ENCODE data around the gene APBA2.

The APBA2 gene

DNA sequence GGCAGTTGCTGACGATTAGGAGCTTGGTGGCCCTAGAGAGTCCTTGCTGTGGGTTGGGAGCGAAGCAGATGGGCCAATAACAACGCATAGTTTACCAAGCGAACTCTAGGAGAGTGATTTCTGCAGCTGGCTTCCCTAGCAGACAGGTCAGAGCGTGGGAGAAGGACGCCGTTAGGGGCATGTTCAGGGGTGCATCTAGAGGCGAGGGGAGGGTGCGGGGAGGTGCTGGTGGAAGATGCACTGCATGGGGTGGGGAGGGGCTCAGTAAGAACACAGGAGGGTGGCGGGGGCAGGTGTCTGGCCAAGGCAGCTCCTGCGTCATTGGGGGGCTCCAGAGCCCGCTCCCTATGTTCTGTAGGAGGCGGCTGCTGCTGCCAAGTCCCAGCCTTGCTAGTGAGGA, 8.9 kb downstream of the APBA2 start:
- no peaks in the 10 kb centered on the region for H3K27me3 ChIP-seq (ENCODE audit: insufficient read depth, low read length, poor library complexity)
- no peaks in the 10 kb centered on the region for H3K79me2 ChIP-seq (ENCODE audit: insufficient read depth, low read length)
- no peak overlapping the region for H3K9ac ChIP-seq (ENCODE audit: low read depth, low read length)
- no peak overlapping the region for H3K4me2 ChIP-seq (ENCODE audit: insufficient read depth, low read length)
- H4K20me1 ChIP-seq (ENCODE audit: insufficient read depth, low read length): no peaks in the 10 kb centered on the region
- no peak for TF ChIP-seq EZH2 (IDR thresholded peaks at IDR 0.05; ENCODE audit: borderline replicate concordance, low read depth, low read length, severe bottlenecking)
- TF ChIP-seq CTCF (IDR thresholded peaks at IDR 0.05; ENCODE audit: borderline replicate concordance, extremely low read depth, low read length, poor library complexity, severe bottlenecking): no peak
- H3K4me1 ChIP-seq (ENCODE audit: insufficient read depth, low read length): peaks cover 20% of the 10 kb centered on the region
- no peak overlapping the region for H3K27ac ChIP-seq (ENCODE audit: low read length)
- DNase-seq (no peak), ATAC-seq (ENCODE audit: insufficient read depth, low read depth) (no peak)
- H3K9me3 ChIP-seq (ENCODE audit: insufficient read depth, low read length, severe bottlenecking): no peaks in the 10 kb centered on the region
- no peaks in the 10 kb centered on the region for H3K36me3 ChIP-seq (ENCODE audit: insufficient read depth, low read length)
- no peak overlapping the region for H3K4me3 ChIP-seq (ENCODE audit: low read depth in 1 of 2, low read length in 2 of 2)
- no peak overlapping the region for H2AFZ ChIP-seq (ENCODE audit: low read depth, low read length)

DNA sequence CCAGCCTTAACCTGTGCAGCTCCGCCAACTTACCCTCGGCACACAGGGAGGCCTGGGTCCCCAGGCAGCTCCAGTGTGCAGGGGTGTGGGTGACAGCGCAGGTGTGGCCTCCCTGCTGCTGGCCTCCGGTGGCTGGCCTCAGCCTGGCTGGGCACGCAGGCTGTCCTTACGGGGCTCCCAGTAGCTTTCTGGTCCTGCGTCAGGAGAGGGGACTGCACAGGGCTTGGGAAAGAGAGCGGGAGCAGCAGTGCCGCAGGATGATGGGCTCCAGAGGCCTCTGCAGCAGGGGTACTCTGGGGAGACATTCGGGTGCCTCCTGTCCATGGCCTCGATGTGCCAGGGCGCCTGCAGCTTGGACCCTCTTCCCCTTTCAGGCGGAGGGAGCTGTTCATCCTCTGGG, 9.4 kb downstream of the APBA2 start:
- DNase-seq: no peak
- TF ChIP-seq CTCF (IDR thresholded peaks at IDR 0.05; ENCODE audit: borderline replicate concordance, extremely low read depth, low read length, poor library complexity, severe bottlenecking): no peak
- no peak overlapping the region for H3K9ac ChIP-seq (ENCODE audit: low read depth, low read length)
- no peak overlapping the region for H3K4me3 ChIP-seq (ENCODE audit: low read depth in 1 of 2, low read length in 2 of 2)
- H3K27ac ChIP-seq (ENCODE audit: low read length): no peak overlapping the region
- H4K20me1 ChIP-seq (ENCODE audit: insufficient read depth, low read length): no peaks in the 10 kb centered on the region
- no peaks in the 10 kb centered on the region for H3K79me2 ChIP-seq (ENCODE audit: insufficient read depth, low read length)
- ATAC-seq (ENCODE audit: insufficient read depth, low read depth): no peak
- no peaks in the 10 kb centered on the region for H3K9me3 ChIP-seq (ENCODE audit: insufficient read depth, low read length, severe bottlenecking)
- no peaks in the 10 kb centered on the region for H3K36me3 ChIP-seq (ENCODE audit: insufficient read depth, low read length)
- H3K4me1 ChIP-seq (ENCODE audit: insufficient read depth, low read length): peaks cover 15% of the 10 kb centered on the region
- H2AFZ ChIP-seq (ENCODE audit: low read depth, low read length): no peak overlapping the region
- H3K4me2 ChIP-seq (ENCODE audit: insufficient read depth, low read length): no peak overlapping the region
- no peaks in the 10 kb centered on the region for H3K27me3 ChIP-seq (ENCODE audit: insufficient read depth, low read length, poor library complexity)

GRCh38 chr15:28895566-28895965, 9.8 kb downstream of the APBA2 start:
- H3K4me3 ChIP-seq (ENCODE audit: low read depth in 1 of 2, low read length in 2 of 2): no peak overlapping the region
- H3K4me1 ChIP-seq (ENCODE audit: insufficient read depth, low read length): peaks cover 11% of the 10 kb centered on the region
- no peaks in the 10 kb centered on the region for H3K79me2 ChIP-seq (ENCODE audit: insufficient read depth, low read length)
- ATAC-seq (ENCODE audit: insufficient read depth, low read depth) (no peak), DNase-seq (no peak)
- H3K4me2 ChIP-seq (ENCODE audit: insufficient read depth, low read length): no peak overlapping the region
- H3K36me3 ChIP-seq (ENCODE audit: insufficient read depth, low read length): no peaks in the 10 kb centered on the region
- no peak overlapping the region for H3K9ac ChIP-seq (ENCODE audit: low read depth, low read length)
- no peaks in the 10 kb centered on the region for H3K27me3 ChIP-seq (ENCODE audit: insufficient read depth, low read length, poor library complexity)
- no peaks in the 10 kb centered on the region for H3K9me3 ChIP-seq (ENCODE audit: insufficient read depth, low read length, severe bottlenecking)
- H3K27ac ChIP-seq (ENCODE audit: low read length): no peak overlapping the region
- H4K20me1 ChIP-seq (ENCODE audit: insufficient read depth, low read length): no peaks in the 10 kb centered on the region
- H2AFZ ChIP-seq (ENCODE audit: low read depth, low read length): no peak overlapping the region
- no peak for TF ChIP-seq CTCF (IDR thresholded peaks at IDR 0.05; ENCODE audit: borderline replicate concordance, extremely low read depth, low read length, poor library complexity, severe bottlenecking)
- TF ChIP-seq EZH2 (IDR thresholded peaks at IDR 0.05; ENCODE audit: borderline replicate concordance, low read depth, low read length, severe bottlenecking): no peak

DNA sequence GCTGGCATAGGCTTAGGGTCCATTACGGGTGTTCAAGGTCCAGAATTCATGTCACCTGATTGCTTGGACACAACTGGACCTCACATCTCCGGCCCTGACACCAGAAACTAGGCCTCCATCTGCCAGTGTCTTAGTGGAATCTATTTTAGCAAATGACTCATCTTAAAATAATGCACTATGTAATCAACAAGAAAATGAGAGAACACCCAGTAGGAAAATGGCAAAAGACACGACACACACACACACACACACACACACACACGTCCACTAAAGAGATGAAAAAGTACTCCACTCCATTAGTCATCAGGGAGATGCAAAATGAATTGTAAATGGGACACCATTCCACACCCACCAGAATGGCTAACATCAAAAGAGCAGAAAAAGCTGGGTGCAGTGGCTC, 11.2 kb downstream of the APBA2 start:
- ATAC-seq (ENCODE audit: insufficient read depth, low read depth): no peak
- no peak overlapping the region for H3K4me2 ChIP-seq (ENCODE audit: insufficient read depth, low read length)
- no peak for DNase-seq
- H3K9ac ChIP-seq (ENCODE audit: low read depth, low read length): no peak overlapping the region
- no peaks in the 10 kb centered on the region for H4K20me1 ChIP-seq (ENCODE audit: insufficient read depth, low read length)
- H3K27ac ChIP-seq (ENCODE audit: low read length): no peak overlapping the region
- no peak for TF ChIP-seq CTCF (IDR thresholded peaks at IDR 0.05; ENCODE audit: borderline replicate concordance, extremely low read depth, low read length, poor library complexity, severe bottlenecking)
- TF ChIP-seq EZH2 (IDR thresholded peaks at IDR 0.05; ENCODE audit: borderline replicate concordance, low read depth, low read length, severe bottlenecking): no peak
- no peaks in the 10 kb centered on the region for H3K36me3 ChIP-seq (ENCODE audit: insufficient read depth, low read length)
- H3K79me2 ChIP-seq (ENCODE audit: insufficient read depth, low read length): no peaks in the 10 kb centered on the region
- H3K4me3 ChIP-seq (ENCODE audit: low read depth in 1 of 2, low read length in 2 of 2): no peak overlapping the region
- H3K9me3 ChIP-seq (ENCODE audit: insufficient read depth, low read length, severe bottlenecking): no peaks in the 10 kb centered on the region
- no peak overlapping the region for H2AFZ ChIP-seq (ENCODE audit: low read depth, low read length)
- H3K4me1 ChIP-seq (ENCODE audit: insufficient read depth, low read length): no peaks in the 10 kb centered on the region
- H3K27me3 ChIP-seq (ENCODE audit: insufficient read depth, low read length, poor library complexity): no peaks in the 10 kb centered on the region

All from DND-41 (cell line).